NCI-H187 (cell line): ENCODE measurements around the gene TMEM17.
A peak's percentile ranks its signal among the peaks of the same experiment; 100 is the strongest.
"Not testable (repeated sequence)": the region's sequence is repeated elsewhere in the genome, so short reads cannot be mapped to it uniquely, and the experiment has no call there.

Source experiments
- DNase-seq, 2 experiments: peaks; one replicate each; lab custom pipeline; 2025; lab: John Stamatoyannopoulos, UW

Gene TMEM17, protein sequence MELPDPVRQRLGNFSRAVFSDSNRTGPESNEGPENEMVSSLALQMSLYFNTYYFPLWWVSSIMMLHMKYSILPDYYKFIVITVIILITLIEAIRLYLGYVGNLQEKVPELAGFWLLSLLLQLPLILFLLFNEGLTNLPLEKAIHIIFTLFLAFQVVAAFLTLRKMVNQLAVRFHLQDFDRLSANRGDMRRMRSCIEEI

DNA sequence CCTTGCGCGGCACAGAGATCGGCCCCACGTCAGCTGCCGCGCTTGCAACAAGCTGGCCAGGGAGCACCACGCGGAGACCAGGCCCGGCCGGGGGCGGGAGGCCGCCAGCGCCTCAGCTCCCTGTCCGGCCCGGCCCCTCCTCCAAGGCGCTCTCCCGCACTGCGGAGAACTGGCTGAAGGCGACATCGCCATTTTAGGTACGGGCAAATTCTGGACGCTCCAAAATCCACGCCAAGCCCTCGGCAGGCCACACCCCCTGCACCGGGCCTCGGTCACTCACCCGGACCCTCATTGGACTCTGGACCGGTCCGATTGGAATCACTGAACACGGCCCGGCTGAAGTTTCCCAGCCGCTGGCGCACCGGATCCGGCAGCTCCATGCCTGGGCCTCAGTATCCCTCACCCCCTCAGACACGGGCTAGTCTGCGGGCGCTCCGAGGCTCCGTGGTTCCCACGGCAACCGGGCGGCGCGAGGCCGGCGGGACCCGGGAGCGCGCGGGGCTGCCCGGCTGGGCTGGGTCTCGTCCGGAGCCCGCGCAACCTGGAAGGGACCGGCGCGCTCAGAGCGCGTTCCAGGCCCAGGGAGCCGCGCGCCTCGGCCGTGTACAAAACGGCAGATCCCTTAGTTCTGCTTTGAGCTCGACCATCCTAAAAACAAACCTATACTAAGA is at the start of gene TMEM17:
TMEM17 (minus strand) TSS at position 446 of the 671 bp plus-strand sequence; CDS start at position 380, 66 bp downstream.
- peak; percentile 84 to 89 for DNase-seq

DNA sequence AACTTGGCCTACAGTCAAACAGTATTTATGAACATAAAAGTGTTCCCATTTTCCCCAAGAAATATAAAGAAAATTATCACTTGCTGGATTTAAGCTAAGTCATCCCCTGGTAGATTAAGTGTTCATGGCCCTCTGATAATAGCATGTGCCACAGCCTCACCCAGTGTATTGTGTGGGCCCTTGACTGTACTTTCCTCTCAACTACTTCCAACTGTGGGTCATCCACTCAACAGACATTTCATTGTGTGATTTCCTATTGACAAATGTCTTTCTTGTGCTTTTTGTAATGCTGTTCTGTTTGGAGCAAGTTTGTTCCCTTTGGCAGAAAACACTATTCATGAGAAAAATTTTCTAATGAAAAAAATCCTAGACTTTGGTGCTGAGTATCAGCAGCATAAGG is 48.4 kb upstream of the TMEM17 start:
- no peak for DNase-seq

DNA sequence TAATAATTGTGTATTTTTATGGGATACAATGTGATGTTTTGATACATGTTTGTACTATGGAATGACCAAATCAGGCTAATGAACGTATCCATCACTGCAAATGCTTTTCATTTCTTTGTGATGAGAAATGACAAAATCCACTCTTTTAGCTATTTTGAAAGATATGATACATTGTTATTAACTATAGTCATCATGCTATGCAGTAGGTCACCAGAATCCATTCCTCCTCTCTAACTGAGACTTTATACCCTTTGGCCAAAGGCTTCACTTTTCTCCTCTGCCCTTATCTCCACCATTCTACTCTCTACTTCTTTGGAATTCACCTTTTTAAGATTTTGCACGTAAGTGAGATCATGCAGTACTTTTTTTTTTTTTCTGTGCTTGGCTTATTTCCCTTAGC is 44.5 kb upstream of the TMEM17 start:
- DNase-seq, result no peak

GRCh38 chr2:62547854-62548253 is 41.9 kb upstream of the TMEM17 start:
- no peak for DNase-seq

DNA sequence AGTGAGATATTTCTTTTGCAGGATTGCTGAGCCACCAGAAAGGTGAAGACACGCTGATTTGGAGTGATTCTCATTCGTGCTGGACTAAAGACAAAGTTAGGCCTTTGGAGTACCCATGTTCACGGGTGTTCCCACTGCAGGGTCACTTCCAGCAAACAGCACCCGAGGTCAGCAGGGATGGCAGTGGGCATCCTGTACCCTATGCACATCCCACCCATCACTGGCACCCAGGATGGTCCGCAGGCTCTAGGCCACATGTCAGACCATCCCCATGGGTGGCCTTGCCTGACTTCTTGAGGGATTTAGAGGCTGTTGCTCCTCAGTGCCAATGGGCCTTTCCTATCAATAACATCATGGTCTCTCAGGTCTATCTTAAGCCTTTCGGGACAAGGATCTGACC is 39.3 kb upstream of the TMEM17 start:
- DNase-seq, result no peak

DNA sequence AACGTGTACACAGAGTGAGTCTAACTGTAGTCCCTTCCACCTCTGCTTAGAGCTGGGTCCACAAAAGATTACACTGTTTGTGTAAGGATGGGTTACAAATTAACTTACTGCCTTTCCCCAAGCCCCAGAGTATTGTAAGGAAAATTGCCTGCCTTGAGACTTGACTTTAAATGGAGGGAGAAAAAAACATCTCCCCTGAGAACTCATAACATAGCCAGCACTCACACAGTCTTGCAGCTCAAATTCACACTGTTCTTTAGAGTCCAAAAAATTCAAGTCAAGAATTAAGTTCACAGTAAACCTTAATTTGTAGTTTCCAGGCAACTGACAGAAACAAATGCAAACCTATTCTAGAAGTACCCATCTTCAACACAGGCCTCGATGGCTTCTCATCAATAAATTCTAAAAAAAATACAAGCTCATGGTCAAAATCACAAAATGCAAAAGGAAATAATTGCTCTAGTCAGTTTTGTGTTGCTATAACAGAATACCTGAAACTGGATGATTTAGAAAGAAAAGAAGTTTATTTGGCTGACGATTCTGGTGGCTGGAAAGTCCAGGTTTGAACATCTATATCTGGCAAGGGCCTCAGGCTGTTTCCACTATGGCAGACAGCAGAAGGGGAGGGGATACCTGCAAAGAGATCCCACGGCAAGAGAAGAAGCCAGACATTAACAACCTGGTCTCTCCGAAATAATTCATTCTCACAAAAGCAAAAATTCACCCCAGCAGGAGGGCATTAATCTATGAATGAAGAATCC is 34.6 kb upstream of the TMEM17 start:
- DNase-seq, result no peak

GRCh38 chr2:62539606-62540407 is 33.8 kb upstream of the TMEM17 start:
- no peak for DNase-seq

DNA sequence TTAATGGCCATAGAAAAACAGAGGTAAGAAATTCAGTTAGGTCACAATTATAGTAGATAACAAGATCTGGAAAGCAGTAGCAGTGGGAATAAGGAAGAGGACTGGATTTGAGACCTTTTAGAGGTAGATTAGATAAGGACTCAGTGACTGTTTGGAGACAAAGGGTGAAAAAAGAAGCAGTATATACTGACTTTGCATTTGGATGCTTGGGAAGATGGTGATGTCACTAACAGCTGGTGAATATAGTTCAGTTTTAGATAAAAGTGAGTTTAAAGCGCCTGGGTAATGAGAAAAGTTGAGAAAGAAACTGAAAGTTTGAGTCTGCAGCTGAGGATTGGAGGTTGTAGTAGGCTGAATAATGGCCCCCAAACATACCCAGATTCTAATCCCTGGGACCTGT is 32.8 kb upstream of the TMEM17 start:
- no peak for DNase-seq

DNA sequence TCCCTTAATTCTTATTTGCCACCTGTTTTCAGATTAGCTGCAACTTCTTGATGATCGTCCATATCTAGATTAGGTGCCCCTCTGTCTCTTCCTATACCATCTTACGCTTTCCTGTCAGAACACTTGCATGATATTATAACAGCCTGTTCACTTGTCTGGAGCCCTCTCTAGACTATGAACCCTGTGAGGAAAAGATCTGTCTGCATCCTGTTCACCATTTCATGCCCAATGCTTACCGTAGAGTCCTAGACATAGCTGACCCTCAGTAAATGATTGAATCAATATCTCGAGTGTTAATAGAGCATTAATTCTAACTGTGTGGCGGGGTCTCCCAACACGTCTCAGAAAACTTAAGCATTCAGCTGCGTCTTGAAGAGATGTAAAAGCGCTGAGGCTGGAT is 31.8 kb upstream of the TMEM17 start:
- DNase-seq, result no peak

GRCh38 chr2:62536873-62537547 is 31.0 kb upstream of the TMEM17 start:
- no peak for DNase-seq

- DNase-seq, result not testable (repeated sequence)
Measured at GRCh38 chr2:62535521-62535920, 29.5 kb upstream of the TMEM17 start.

DNA sequence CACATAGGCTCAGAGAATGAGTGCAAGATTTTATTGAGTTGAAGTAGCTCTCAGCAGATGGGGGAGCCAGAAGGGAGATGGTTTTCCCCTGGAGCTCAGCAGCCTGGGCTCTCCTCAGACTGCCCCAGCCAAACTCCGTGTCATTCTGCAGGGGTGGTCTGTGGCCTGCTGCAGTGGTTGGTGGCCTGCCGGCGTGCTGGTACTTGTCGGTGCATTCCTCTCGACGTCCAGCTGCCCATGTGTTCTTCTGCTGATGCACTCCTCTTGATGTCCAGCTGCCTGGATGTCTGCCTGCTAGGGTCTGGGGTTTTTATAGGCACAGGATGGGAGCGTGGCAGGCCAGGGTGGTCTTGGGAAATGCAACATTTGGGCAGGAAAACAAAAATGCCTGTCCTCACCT is 25.6 kb upstream of the TMEM17 start:
- DNase-seq, result no peak

- no peak for DNase-seq
Measured at GRCh38 chr2:62529758-62530157, 23.8 kb upstream of the TMEM17 start.

DNA sequence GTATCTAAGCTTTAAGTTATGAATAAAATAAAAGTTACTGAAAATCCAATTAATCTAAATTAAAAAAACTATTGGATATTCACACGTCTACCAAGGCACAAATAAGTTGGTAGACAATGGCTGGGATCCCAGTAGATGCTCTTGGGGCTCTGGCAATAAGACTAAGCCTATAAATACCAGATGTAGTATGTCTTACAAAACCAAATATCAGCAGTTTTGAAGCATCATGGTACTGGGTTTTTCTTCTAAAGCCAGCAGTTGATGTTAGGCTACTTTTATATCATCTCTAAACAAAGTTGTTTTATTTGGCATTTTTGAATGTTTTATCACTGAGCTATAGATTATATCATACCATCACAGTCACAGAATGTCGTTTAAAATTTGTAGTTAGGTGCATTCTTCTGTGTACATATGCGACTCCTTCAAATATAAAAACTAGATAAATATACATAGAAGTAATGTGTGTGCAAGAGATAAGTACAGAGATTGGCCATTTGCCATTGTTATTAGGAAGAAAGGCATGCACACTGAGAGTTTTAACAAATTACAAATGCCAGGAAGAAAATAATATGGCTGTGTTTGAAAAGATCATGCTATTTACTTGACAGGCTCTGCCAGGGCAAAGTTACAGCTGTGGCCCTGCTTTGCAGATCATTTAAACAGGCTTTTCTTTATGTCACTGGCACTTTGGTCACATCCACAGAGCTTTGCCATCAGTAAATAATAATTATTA is 21.6 kb upstream of the TMEM17 start:
- no peak for DNase-seq

DNA sequence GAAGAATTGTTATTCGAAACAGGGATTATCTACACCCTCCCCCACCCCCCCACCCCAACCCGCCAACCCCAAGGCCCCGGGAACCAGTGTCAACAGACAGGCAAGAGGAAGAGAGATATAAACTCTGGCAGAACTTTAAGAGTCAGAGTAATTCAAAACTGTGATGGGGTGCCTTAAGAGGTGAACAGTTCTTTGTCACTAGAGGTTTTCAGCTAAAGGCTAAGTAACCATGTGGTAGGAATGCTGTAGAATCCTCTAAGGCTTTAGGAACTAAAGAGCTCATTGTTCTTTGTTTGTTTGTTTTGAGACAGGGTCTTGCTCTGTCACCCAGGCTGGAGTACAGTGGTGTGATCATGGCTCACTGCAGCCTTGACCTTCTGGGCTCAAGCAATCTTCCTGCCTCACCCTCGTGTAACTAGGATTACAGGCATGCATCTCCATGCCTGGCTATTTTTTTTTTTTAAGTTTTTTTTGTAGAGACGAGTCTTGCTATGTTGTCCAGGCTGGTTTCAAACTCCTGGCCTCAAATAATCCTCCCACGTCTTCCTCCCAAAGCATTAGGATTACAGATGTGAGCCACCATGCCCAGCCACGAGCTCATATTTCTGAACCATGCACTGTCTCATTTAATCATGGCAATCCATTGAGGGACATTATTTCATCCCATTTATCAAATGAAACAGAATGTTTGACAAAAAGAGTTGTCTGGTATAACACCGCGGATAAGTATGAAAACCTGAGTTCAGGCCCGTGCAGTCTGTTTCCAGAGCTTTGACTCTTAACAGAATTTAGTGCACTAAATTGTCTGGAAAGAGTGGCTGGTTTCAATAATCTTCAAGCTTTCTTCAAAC is 20.8 kb upstream of the TMEM17 start:
- DNase-seq, result no peak

- no peak for DNase-seq
Measured at GRCh38 chr2:62525549-62526269, 19.7 kb upstream of the TMEM17 start.

GRCh38 chr2:62524293-62524941 is 18.4 kb upstream of the TMEM17 start:
- no peak for DNase-seq

- not testable (repeated sequence) for DNase-seq
Measured at GRCh38 chr2:62521061-62521460, 15.1 kb upstream of the TMEM17 start.

- no peak for DNase-seq
Measured at GRCh38 chr2:62512384-62512783, 6.4 kb upstream of the TMEM17 start.
